ENCODE measurements around the gene PTPN5.
"Not testable (repeated sequence)": the region's sequence is repeated elsewhere in the genome, so short reads cannot be mapped to it uniquely, and the experiment has no call there.

Gene PTPN5

DNA sequence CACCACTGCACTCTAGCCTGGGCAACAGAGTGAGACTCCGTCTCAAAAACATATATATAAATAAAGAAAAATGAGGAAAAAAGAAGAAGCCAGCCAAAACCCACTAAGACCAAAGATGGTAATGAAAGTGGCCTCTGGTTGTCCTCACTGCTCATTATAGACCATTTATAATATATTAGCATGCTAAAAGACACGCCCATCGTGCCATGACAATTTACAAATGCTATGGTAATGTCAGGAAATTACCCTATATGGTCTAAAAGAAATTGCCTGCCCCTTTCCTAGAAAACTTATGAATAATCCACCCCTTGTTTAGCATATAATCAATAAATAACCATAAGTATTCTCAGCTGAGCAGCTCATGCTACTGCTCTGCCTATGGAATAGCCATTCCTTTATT lies 109.1 kb downstream of the PTPN5 start:
- no peak for DNase-seq (ENCODE audit: low read depth in 2 of 2)

DNA sequence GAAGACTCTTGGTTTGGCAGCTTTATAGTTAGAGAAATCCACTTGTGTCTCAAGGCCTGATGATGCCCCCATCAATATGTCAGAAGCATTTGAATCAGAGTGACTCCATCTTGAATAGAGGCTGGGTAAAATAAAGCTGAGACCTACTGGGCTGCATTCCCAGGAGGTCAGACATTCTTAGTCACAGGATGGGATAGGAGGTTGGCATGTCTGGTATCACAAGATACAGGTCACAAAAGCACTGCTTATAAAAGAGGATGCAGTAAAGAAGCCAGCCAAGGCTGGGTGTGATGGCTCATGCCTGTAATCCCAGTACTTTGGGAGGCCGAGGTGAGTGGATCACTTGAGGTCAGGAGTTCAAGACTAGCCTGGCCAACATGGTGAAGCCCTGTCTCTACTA lies 109.6 kb downstream of the PTPN5 start:
- not testable (repeated sequence) for DNase-seq (ENCODE audit: low read depth in 2 of 2)
